IMR-90 (cell line): Measurements from ENCODE around the gene DMRT2.

Experiments used
- FOS ChIP-seq: fragments of 150-350 bp; IDR thresholded peaks from 2 replicates; pipeline ENCODE4 v1.6.1; 2016; ENCODE audit warnings: low read depth, low read length
- MAFK ChIP-seq: IDR thresholded peaks from 2 replicates; pipeline ENCODE4 v1.6.1; 2012; ENCODE audit warnings: low read depth, low read length, improper control_type of control experiment
- POLR2A ChIP-seq: IDR thresholded peaks from 2 replicates; pipeline ENCODE4 v1.6.1; 2012; ENCODE audit warnings: mild to moderate bottlenecking, low read depth, low read length
- RAD21 ChIP-seq: IDR thresholded peaks from 2 replicates; pipeline ENCODE4 v1.6.1; 2012; ENCODE audit warnings: low read length, improper control_type of control experiment
- RCOR1 ChIP-seq: IDR thresholded peaks from 2 replicates; pipeline ENCODE4 v1.6.1; 2012; ENCODE audit warnings: mild to moderate bottlenecking, low read length, improper control_type of control experiment; ENCODE audit not compliant: insufficient replicate concordance
- RFX5 ChIP-seq: IDR thresholded peaks from 2 replicates; pipeline ENCODE4 v1.8.0; 2012; ENCODE audit warnings: low read depth, mild to moderate bottlenecking, low read length, moderate library complexity
- TF ChIP-seq, protein P1 (sequence below): conservative IDR thresholded peaks from 2 replicates; pipeline ENCODE4 v1.5.1; 2012; ENCODE audit warnings: mild to moderate bottlenecking, low read depth, low read length, improper control_type of control experiment

- TF ChIP-seq, protein P1, sequence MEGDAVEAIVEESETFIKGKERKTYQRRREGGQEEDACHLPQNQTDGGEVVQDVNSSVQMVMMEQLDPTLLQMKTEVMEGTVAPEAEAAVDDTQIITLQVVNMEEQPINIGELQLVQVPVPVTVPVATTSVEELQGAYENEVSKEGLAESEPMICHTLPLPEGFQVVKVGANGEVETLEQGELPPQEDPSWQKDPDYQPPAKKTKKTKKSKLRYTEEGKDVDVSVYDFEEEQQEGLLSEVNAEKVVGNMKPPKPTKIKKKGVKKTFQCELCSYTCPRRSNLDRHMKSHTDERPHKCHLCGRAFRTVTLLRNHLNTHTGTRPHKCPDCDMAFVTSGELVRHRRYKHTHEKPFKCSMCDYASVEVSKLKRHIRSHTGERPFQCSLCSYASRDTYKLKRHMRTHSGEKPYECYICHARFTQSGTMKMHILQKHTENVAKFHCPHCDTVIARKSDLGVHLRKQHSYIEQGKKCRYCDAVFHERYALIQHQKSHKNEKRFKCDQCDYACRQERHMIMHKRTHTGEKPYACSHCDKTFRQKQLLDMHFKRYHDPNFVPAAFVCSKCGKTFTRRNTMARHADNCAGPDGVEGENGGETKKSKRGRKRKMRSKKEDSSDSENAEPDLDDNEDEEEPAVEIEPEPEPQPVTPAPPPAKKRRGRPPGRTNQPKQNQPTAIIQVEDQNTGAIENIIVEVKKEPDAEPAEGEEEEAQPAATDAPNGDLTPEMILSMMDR, result no peak
- TF ChIP-seq RFX5 (no peak), POLR2A (no peak), FOS (no peak), RAD21 (no peak), MAFK (no peak), RCOR1 (no peak)
Observed at GRCh38 chr9:1044643-1045042, 5.5 kb upstream of the DMRT2 start.
